Gastroesophageal sphincter (tissue), 3 donors: ENCODE measurements around the gene SLC25A34.

Experiments used
- POLR2A ChIP-seq, 2 donors: fragments of 450-650 bp; IDR thresholded peaks; one replicate each; pipeline ENCODE4 v1.6.1; 2017; ENCODE audit warnings: antibody characterized with exemption in 2 of 2, mild to moderate bottlenecking in 2 of 2, moderate library complexity in 1 of 2
- POLR2AphosphoS5 ChIP-seq: sonication (generic); formaldehyde crosslinking; IDR thresholded peaks from one replicate; pipeline ENCODE4 v1.6.1; 2017; ENCODE audit warnings: antibody characterized with exemption
- TF ChIP-seq, protein P1 (sequence below), 4 experiments: fragments of 200-600 bp in 2 of 4; fragments of 450-650 bp in 2 of 4; sonication (generic) in 1 of 4; IDR thresholded peaks; one replicate each; pipeline ENCODE4 v1.5.1; 2017 to 2019; ENCODE audit warnings: antibody characterized with exemption in 4 of 4, mild to moderate bottlenecking in 2 of 4, moderate library complexity in 2 of 4

DNA sequence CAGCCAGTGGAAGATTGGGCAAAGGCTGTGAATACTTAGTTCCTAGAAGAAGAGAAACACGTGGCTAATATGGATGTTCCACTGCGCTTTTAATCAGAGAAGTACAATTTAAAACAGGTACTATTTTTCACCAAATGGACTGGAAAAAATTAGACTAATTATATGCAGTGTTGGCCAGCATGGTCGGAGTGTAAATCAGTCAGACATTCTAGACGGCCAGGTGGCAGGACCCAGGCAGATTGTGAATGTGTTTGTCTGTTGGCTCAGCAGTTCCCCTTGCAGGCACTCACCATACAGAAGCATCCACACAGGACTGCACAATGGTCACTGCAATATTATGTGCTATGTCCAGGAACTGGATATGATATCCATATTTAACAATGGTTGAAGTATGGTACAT, 23.9 kb upstream of the SLC25A34 start:
- TF ChIP-seq, protein P1, sequence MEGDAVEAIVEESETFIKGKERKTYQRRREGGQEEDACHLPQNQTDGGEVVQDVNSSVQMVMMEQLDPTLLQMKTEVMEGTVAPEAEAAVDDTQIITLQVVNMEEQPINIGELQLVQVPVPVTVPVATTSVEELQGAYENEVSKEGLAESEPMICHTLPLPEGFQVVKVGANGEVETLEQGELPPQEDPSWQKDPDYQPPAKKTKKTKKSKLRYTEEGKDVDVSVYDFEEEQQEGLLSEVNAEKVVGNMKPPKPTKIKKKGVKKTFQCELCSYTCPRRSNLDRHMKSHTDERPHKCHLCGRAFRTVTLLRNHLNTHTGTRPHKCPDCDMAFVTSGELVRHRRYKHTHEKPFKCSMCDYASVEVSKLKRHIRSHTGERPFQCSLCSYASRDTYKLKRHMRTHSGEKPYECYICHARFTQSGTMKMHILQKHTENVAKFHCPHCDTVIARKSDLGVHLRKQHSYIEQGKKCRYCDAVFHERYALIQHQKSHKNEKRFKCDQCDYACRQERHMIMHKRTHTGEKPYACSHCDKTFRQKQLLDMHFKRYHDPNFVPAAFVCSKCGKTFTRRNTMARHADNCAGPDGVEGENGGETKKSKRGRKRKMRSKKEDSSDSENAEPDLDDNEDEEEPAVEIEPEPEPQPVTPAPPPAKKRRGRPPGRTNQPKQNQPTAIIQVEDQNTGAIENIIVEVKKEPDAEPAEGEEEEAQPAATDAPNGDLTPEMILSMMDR (IDR thresholded peaks at IDR 0.05): no peak
- TF ChIP-seq POLR2A (IDR thresholded peaks at IDR 0.05) (no peak), POLR2AphosphoS5 (no peak)
